Esophagus muscularis mucosa (tissue), 4 donors: ENCODE results near the gene TAS1R2.

ENCODE experiments used
- CTCF ChIP-seq, 3 experiments: fragments of 200-600 bp in 2 of 3; fragments of 450-650 bp in 1 of 3; sonication (generic) in 2 of 3; IDR thresholded peaks; one replicate each; pipeline ENCODE4 v1.5.1; 2017 to 2019; ENCODE audit warnings: antibody characterized with exemption in 3 of 3, mild to moderate bottlenecking in 2 of 3, moderate library complexity in 1 of 3
- EP300 ChIP-seq: sonication (generic); formaldehyde crosslinking; IDR thresholded peaks from one replicate; pipeline ENCODE4 v1.6.1; 2017; ENCODE audit warnings: antibody characterized with exemption
- POLR2A ChIP-seq: fragments of 450-650 bp; IDR thresholded peaks from one replicate; pipeline ENCODE4 v1.6.1; 2017; ENCODE audit warnings: antibody characterized with exemption, moderate library complexity, mild to moderate bottlenecking, low read depth
- POLR2AphosphoS5 ChIP-seq, 2 donors: sonication (generic); formaldehyde crosslinking; IDR thresholded peaks; one replicate each; pipeline ENCODE4 v1.6.1; 2017; ENCODE audit warnings: antibody characterized with exemption in 2 of 2

- no peak for TF ChIP-seq CTCF (IDR thresholded peaks at IDR 0.05)
- TF ChIP-seq POLR2AphosphoS5 (IDR thresholded peaks at IDR 0.05), result no peak
- no peak for TF ChIP-seq EP300
- no peak for TF ChIP-seq POLR2A
Observed at GRCh38 chr1:18865176-18865575, 5.7 kb upstream of the TAS1R2 start.
